Measurements from ENCODE around the gene FAM184B.
"Not testable (repeated sequence)": the region's sequence is repeated elsewhere in the genome, so short reads cannot be mapped to it uniquely, and the experiment has no call there.

Gene FAM184B

DNA sequence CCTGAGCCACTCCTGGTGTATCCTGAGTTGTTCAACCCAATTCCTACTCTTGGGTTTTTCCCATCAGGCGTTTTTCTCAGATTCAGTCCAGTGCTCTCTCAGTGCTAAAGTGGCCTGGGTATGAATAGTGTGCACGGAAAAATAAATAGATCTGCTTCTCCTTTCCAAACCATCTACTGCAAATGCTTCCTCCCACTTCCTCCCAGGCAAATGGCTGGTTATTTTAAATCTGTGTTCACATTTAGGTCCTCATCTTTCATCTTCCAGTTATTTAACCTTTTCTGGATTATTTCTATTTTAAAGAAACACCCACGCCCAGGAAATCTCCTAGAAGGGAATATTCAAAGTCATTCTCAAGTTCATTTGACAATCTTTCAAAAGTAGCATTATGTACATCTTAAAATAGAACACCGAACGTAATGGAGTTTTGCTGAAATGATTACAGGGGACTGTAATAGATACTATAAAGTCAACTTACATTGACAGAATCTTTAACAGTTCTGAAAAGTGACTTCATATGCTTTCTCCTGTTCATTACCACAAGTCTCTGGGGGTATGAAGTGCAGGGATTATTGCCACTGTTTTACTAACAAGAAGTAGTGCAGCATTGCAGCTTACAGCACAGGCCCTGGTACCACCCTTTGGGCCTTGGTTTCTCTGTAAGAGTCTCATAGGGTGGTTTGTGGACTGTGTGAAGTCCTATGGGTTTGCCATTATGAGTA is 100.7 kb downstream of the FAM184B start:
- no peak for DNase-seq

GRCh38 chr4:17670423-17670822 is 111.0 kb downstream of the FAM184B start:
- no peak for DNase-seq

- no peak for DNase-seq
Measured at GRCh38 chr4:17667653-17668201, 113.7 kb downstream of the FAM184B start.

DNA sequence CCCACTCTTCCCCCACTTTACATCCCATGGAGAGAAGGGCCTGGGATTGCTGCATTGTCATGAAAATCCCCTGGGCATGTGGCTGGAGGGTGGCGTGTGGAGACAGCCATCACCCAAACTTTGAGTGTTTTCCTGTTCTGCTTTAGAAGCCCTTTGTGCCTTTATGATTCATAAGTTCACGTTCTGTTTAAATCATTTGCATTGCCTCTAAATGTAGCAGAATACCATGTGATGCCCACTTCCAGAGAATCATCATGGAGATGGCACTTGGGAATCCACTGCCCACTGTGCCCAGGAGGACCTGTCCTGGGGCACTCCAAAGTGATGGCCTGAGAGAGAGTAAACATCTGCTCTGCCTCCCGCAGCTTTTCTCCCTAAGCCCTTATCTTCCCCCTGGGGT is 114.2 kb downstream of the FAM184B start:
- DNase-seq, result no peak

- no peak for DNase-seq
Measured at GRCh38 chr4:17665852-17666251, 115.6 kb downstream of the FAM184B start.

GRCh38 chr4:17665346-17665745 is 116.1 kb downstream of the FAM184B start:
- no peak for DNase-seq

DNA sequence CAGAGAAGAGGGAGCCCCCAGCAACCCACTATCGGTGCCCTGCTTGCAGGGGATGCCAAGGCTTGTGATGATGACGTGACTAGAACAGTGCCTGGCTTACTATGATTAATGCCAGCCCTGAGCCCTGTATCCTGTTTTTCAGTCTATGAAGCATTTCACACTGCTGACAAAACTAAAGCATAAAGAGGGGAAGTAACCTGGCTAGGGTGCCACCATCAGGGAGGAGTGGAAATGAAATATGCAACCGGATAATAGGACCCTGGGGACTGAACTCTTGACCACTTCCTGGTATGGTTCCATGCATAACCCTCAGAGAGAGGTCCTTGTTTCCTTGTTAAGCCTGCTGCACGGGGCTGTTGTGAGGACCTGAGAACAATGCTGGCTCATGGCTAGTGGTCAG is 116.7 kb downstream of the FAM184B start:
- DNase-seq, result no peak

- DNase-seq, result no peak
Measured at GRCh38 chr4:17662694-17663093, 118.7 kb downstream of the FAM184B start.

- not testable (repeated sequence) for DNase-seq
Measured at GRCh38 chr4:17659196-17659595, 122.2 kb downstream of the FAM184B start.

GRCh38 chr4:17657849-17658248 is 123.6 kb downstream of the FAM184B start:
- no peak for DNase-seq

- no peak for DNase-seq
Measured at GRCh38 chr4:17657090-17657489, 124.3 kb downstream of the FAM184B start.

GRCh38 chr4:17654701-17655100 is 126.7 kb downstream of the FAM184B start:
- no peak for DNase-seq

GRCh38 chr4:17650406-17650805 is 131.0 kb downstream of the FAM184B start:
- DNase-seq, result no peak

GRCh38 chr4:17647927-17648326 is 133.5 kb downstream of the FAM184B start:
- DNase-seq, result no peak

DNA sequence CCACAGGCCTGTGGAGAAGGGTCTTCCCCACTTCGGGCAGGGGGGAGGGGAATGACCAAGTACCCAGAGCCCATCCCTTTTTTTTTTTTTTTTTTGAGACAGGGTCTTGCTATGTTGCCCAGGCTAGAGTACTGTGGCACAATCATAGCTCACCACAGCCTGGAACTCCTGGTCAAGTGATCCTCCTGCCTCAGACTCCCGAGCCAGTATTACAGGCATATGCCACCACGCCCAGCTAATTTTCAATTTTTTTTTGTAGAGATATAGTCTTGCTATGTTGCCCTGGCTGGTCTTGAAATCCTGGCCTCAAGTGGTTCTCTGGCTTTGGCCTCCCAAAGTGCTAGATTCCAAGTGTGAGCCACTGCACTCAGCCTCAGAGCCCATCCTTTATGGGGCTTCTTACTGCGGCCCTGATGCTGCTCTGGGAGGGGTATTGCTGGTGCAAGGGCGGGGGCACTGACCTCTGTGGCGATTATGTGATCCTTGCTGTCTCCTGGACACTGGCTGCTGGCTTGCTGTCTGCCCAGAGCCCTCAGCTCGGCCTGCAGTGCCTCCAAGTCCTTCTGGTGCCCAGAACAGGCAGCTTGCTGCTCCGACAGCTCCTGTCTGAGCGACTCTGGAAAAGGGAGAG is 134.1 kb downstream of the FAM184B start:
- no peak for DNase-seq

- DNase-seq, result no peak
Measured at GRCh38 chr4:17646693-17647092, 134.7 kb downstream of the FAM184B start.

GRCh38 chr4:17642398-17642783 is 139.0 kb downstream of the FAM184B start:
- no peak for DNase-seq

- no peak for DNase-seq
Measured at GRCh38 chr4:17639136-17639535, 142.3 kb downstream of the FAM184B start.

DNA sequence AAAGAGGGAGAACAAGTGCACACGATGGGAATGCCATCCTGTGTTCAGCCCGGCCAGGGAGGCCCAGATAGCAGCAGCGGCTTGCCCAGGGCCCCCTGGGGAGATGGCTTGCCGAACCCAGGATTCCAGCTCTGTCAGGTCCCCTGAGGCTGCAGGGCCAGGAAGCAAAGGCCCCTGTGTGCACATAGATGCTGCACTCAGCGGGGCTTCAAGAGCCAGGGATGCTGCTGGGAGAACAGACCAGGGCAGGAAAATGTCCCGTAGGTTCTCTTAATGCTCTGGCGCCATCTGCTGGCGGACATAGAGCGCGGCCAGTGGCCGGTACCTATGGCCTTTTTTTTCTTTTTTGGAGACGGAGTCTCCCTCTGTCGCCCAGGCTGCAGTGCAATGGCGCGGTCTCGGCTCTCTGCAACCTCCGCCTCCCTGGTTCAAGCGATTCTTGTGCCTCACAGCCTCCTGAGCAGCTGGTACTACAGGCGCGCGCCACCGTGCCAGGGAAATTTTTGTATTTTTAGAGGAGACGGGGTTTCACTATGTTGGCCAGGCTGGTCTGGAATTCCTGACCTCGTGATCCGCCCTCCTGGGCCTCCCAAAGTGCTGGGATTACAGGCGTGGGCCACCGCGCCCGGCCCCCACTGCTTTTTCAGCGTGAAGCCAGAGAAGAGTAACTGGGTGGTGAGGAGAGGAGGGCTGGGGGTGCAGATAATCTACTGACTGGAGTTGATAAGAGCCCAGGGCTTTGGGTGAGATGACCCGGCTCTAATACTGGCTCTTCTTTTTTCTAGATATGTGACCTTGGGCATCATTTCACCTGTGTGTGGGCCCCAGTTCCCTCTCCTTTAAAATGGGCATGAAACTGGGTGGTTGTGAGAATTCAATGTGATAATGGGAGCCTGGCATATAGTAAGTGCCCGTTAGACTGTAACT is 144.5 kb downstream of the FAM184B start:
- peak; percentile 27 for DNase-seq

GRCh38 chr4:17636341-17636695 is 145.1 kb downstream of the FAM184B start:
- no peak for DNase-seq

DNA sequence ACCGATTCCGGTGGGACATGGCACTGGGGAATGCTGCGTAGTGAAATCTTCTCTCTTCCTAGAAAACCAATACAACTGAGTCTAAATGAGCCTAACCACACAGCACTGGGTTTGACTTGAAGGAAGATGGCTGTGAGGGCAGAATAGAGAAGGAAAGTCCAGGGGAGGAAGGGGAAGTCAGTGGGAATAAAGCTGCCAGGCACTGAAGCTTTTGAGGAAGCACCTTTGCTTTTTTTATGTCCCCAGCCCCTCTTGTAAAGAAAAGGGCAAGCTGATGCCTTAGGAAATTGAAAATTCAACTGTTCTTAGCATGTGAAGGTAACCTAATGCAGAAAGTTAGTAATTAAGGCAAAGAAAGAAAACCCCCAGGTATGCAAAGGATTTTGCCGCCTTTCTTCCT is 146.4 kb downstream of the FAM184B start:
- DNase-seq, result peak; percentile 2

DNA sequence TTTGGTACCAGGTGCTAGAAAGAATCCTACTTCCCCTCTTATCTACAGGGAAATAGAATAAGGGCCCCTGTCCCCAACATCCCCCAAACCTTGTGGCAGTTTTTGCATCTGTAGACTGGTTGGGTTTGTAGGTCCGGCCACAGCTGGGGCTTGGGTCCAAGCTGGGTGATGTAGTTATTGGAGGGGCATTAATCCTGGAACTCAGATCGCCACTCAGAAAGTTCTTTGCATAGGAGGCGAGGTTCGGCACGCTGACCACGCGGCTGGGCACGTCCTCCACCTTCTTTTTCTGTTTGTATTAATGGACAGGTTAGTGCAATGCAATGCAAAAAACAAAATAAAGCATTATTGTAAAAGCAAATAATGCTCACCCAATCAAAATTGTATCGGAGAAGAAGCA is 147.8 kb downstream of the FAM184B start:
- DNase-seq, result no peak

GRCh38 chr4:17630228-17630627 is 151.2 kb downstream of the FAM184B start:
- no peak for DNase-seq

DNA sequence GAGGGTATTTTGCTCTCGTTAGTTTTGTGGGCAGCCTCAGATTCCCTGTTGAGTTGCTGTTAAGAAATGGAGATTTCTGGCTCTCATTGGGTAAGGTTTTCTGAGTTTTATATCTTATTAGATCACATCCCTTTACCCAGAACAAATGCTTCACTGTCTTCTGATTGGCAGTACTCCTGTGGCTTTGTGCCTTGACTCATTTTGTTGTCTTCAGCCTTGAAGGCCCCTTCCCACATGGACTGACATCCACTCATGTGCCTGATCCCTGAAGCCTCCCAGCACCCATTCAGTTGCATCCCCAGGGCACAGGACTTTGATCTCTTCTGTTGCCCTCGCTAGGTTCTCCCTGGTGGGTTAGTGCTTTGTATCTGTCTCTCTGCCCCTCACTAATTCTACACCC is 156.6 kb downstream of the FAM184B start:
- DNase-seq, result no peak
